ENCODE measurements around the gene TSPAN5. TPM values are rescaled to one million over a fixed set of nuclear protein-coding genes. Genes with fewer than 3 reads are reported as not detected.

Gene TSPAN5
- total RNA-seq, 1 experiment from 2014 or later = 18.5 TPM

DNA sequence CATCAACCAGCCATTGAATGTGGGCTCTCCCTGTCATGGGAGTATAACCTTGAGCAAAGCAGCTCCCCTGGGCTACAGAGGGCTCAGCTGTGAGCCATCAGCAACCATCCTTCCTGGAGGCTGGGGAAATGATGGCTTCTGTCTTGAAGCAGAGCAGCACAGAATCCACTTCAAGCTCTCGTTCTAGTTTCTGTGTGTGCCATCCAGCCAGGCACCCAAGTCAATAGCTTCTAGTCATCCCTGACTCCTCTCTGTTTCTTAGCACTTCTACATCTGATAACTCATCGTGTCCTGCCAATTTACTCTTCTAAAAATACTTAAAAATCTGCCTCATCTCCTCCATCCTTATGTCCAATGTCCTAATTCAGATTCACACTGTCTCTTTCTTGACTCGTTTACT lies 42.2 kb upstream of the TSPAN5 start:
- intact Hi-C loops (cut with micrococcal nuclease) = no loop called here
- no peak overlapping the region for H3K4me3 Mint-ChIP-seq (ENCODE audit: unreplicated experiment)
- no peaks in the 10 kb centered on the region for H3K27me3 Mint-ChIP-seq (ENCODE audit: insufficient read depth, unreplicated experiment)
- no peak for DNase-seq (ENCODE audit: unreplicated experiment)
- CTCF ChIA-PET = interaction anchor here (0.7 kb wide), 1 partner anchor 356 kb away, joined by 3 read pairs; no protein-coding TSS in a partner anchor
- H3K36me3 Mint-ChIP-seq (ENCODE audit: insufficient read depth, unreplicated experiment) = no peaks in the 10 kb centered on the region
- H3K4me1 Mint-ChIP-seq (ENCODE audit: insufficient read depth, unreplicated experiment) = no peaks in the 10 kb centered on the region
- peaks cover 18% of the 10 kb centered on the region for H3K9me3 Mint-ChIP-seq (ENCODE audit: unreplicated experiment)
- POLR2A ChIA-PET = interaction anchor here (0.7 kb wide), 1 partner anchor 28 kb away, joined by 3 read pairs; no protein-coding TSS in a partner anchor
- TF ChIP-seq, protein P1, sequence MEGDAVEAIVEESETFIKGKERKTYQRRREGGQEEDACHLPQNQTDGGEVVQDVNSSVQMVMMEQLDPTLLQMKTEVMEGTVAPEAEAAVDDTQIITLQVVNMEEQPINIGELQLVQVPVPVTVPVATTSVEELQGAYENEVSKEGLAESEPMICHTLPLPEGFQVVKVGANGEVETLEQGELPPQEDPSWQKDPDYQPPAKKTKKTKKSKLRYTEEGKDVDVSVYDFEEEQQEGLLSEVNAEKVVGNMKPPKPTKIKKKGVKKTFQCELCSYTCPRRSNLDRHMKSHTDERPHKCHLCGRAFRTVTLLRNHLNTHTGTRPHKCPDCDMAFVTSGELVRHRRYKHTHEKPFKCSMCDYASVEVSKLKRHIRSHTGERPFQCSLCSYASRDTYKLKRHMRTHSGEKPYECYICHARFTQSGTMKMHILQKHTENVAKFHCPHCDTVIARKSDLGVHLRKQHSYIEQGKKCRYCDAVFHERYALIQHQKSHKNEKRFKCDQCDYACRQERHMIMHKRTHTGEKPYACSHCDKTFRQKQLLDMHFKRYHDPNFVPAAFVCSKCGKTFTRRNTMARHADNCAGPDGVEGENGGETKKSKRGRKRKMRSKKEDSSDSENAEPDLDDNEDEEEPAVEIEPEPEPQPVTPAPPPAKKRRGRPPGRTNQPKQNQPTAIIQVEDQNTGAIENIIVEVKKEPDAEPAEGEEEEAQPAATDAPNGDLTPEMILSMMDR (IDR thresholded peaks at IDR 0.05; ENCODE audit: unreplicated experiment) = no peak
- BruUV-seq (replicated peaks) = no TSS peak
- H3K27ac Mint-ChIP-seq (ENCODE audit: low read depth, unreplicated experiment) = no peak overlapping the region

DNA sequence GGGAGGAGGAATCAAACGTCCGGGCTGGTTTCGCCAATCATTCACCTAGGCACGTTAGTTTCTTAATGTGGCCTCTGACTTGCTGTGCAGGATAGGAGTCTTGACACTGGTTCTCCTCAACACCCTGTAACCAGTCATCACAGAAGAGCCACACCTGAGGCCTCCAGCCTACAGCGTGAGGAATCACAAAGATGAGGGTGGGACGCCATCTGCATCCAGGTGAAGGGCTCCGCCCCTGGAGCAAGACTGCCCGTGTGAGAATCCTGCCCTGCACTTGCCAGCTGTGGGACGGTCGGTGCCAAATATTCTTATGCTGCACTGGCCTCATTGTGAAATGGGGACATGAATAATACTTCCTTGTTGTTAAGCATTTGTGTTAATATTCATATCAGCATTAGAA lies 35.7 kb upstream of the TSPAN5 start:
- BruUV-seq (replicated peaks) = no TSS peak
- POLR2A ChIA-PET = no interaction called here
- DNase-seq (ENCODE audit: unreplicated experiment) = no peak
- intact Hi-C loops (cut with micrococcal nuclease) = no loop called here
- peaks cover 11% of the 10 kb centered on the region for H3K9me3 Mint-ChIP-seq (ENCODE audit: unreplicated experiment)
- H3K27me3 Mint-ChIP-seq (ENCODE audit: insufficient read depth, unreplicated experiment) = no peaks in the 10 kb centered on the region
- CTCF ChIA-PET = no interaction called here
- no peak overlapping the region for H3K4me3 Mint-ChIP-seq (ENCODE audit: unreplicated experiment)
- H3K4me1 Mint-ChIP-seq (ENCODE audit: insufficient read depth, unreplicated experiment) = no peaks in the 10 kb centered on the region
- H3K27ac Mint-ChIP-seq (ENCODE audit: low read depth, unreplicated experiment) = no peak overlapping the region
- H3K36me3 Mint-ChIP-seq (ENCODE audit: insufficient read depth, unreplicated experiment) = no peaks in the 10 kb centered on the region
- TF ChIP-seq, protein P1 (IDR thresholded peaks at IDR 0.05; ENCODE audit: unreplicated experiment) = no peak

DNA sequence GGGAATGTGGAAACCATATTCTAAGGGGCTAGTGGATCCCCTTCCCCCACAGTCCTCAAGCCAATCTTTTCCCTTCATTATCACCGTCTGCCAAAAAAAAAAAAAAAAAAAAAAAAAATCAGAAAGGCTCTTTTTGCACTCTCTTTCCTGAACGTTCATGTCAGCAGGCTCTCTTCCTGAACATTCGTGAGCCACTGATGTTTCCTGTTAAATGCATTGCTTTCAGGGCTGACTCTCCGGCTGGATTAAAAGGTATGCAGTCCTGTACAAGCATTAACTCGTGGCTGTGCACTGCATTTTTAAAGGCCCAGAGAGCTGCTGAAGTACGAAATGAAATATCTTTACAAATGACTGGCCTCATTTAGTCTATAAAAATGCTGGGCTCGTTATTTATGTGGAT lies 34.0 kb upstream of the TSPAN5 start:
- Mint-ChIP-seq H3K27me3 (ENCODE audit: insufficient read depth, unreplicated experiment) (no peaks in the 10 kb centered on the region), H3K4me1 (ENCODE audit: insufficient read depth, unreplicated experiment) (peaks cover 6% of the 10 kb centered on the region), H3K27ac (ENCODE audit: low read depth, unreplicated experiment) (no peak overlapping the region), H3K4me3 (ENCODE audit: unreplicated experiment) (no peak overlapping the region), H3K9me3 (ENCODE audit: unreplicated experiment) (peaks cover 8% of the 10 kb centered on the region), H3K36me3 (ENCODE audit: insufficient read depth, unreplicated experiment) (no peaks in the 10 kb centered on the region)
- ChIA-PET POLR2A (no interaction called here), CTCF (interaction anchor here (0.6 to 1.9 kb wide), 4 partner anchors 22 to 234 kb away, joined by 3 to 4 read pairs (median 3); no protein-coding TSS in a partner anchor)
- intact Hi-C loops (cut with micrococcal nuclease) = no loop called here
- TF ChIP-seq, protein P1 (IDR thresholded peaks at IDR 0.05; ENCODE audit: unreplicated experiment) = no peak
- no TSS peak for BruUV-seq (replicated peaks)
- DNase-seq (ENCODE audit: unreplicated experiment) = no peak

DNA sequence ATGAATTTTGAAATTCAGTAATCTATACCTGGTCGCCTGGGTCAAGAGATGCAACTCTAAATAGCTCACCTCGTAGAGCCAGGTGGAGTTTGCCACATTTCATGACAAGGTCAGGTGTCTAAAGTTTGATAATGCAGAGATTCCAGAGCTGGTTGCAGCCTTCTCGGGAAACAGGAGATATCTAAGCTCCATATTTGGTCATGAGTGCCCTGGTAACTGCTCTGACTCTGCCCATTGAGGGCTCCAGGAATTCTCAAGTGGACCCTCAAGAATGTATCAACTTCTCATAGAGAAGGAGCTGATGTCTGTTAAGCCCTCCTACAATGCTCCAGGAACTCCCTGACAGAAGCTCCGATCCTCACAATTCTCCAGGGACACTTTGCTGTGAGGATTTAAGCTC lies 33.2 kb upstream of the TSPAN5 start:
- POLR2A ChIA-PET = no interaction called here
- Mint-ChIP-seq H3K4me1 (ENCODE audit: insufficient read depth, unreplicated experiment) (peaks cover 6% of the 10 kb centered on the region), H3K27ac (ENCODE audit: low read depth, unreplicated experiment) (no peak overlapping the region), H3K36me3 (ENCODE audit: insufficient read depth, unreplicated experiment) (no peaks in the 10 kb centered on the region), H3K4me3 (ENCODE audit: unreplicated experiment) (no peak overlapping the region), H3K9me3 (ENCODE audit: unreplicated experiment) (peaks cover 8% of the 10 kb centered on the region), H3K27me3 (ENCODE audit: insufficient read depth, unreplicated experiment) (no peaks in the 10 kb centered on the region)
- BruUV-seq (replicated peaks) = no TSS peak
- TF ChIP-seq, protein P1 (IDR thresholded peaks at IDR 0.05; ENCODE audit: unreplicated experiment) = no peak
- no peak for DNase-seq (ENCODE audit: unreplicated experiment)
- CTCF ChIA-PET = interaction anchor here (0.6 to 1.9 kb wide), 4 partner anchors 21 to 249 kb away, joined by 3 to 5 read pairs (median 4); no protein-coding TSS in a partner anchor
- intact Hi-C loops (cut with micrococcal nuclease) = no loop called here

All from MCF 10A (cell line).